H9 (cell line): ENCODE measurements around the gene IGFBP7. TPM values are rescaled to one million over a fixed set of nuclear protein-coding genes. Genes with fewer than 3 reads are reported as not detected.

Experiments used
- DNase-seq: peaks from one replicate; pipeline ENCODE4 v3.0.0-alpha.2; 2017
- H2AFZ ChIP-seq: one replicate; pipeline ENCODE4 v1.6.1; 2013; ENCODE audit warnings: mild to moderate bottlenecking, low read length, control low read depth, moderate library complexity
- H2AK5ac ChIP-seq: 2 replicates; pipeline ENCODE4 v1.6.1; 2013; ENCODE audit warnings: low read length, control low read depth, mixed read lengths; ENCODE audit not compliant: insufficient read length
- H2BK120ac ChIP-seq: one replicate; pipeline ENCODE4 v1.6.1; 2013; ENCODE audit warnings: low read depth, mild to moderate bottlenecking, low read length, control low read depth, inconsistent platforms; ENCODE audit not compliant: poor library complexity, severe bottlenecking
- H2BK12ac ChIP-seq: 2 replicates; pipeline ENCODE4 v1.6.1; 2013; ENCODE audit warnings: low read length, control low read depth, mixed read lengths, low read depth; ENCODE audit not compliant: insufficient read length
- H2BK15ac ChIP-seq: 2 replicates; pipeline ENCODE4 v1.6.1; 2013; ENCODE audit warnings: low read depth, low read length, control low read depth
- H2BK20ac ChIP-seq: one replicate; pipeline ENCODE4 v1.6.1; 2013; ENCODE audit warnings: low read depth, mild to moderate bottlenecking, low read length, control low read depth, inconsistent platforms; ENCODE audit not compliant: poor library complexity, severe bottlenecking
- H2BK5ac ChIP-seq: 2 replicates; pipeline ENCODE4 v1.6.1; 2013; ENCODE audit warnings: low read length, control low read depth, mixed read lengths; ENCODE audit not compliant: insufficient read length
- H3K14ac ChIP-seq: 2 replicates; pipeline ENCODE4 v1.6.1; 2013; ENCODE audit warnings: low read length, control low read depth; ENCODE audit not compliant: insufficient read depth
- H3K18ac ChIP-seq: 2 replicates; pipeline ENCODE4 v1.6.1; 2013; ENCODE audit warnings: low read depth, mild to moderate bottlenecking, mixed read lengths, low read length, control low read depth; ENCODE audit not compliant: insufficient read length
- H3K23ac ChIP-seq: 2 replicates; pipeline ENCODE4 v1.6.1; 2013; ENCODE audit warnings: low read length, control low read depth, mixed read lengths, low read depth; ENCODE audit not compliant: insufficient read length
- H3K23me2 ChIP-seq: 2 replicates; pipeline ENCODE4 v1.6.1; 2013; ENCODE audit warnings: low read depth, mild to moderate bottlenecking, mixed read lengths, low read length, control low read depth; ENCODE audit not compliant: insufficient read length, poor library complexity, severe bottlenecking
- H3K27ac ChIP-seq: 2 replicates; pipeline ENCODE4 v1.5.1; 2013; ENCODE audit warnings: low read length, control low read depth, mixed read lengths, low read depth; ENCODE audit not compliant: insufficient read length
- H3K27me3 ChIP-seq: 2 replicates; pipeline ENCODE4 v1.6.1; 2013; ENCODE audit warnings: low read length, control low read depth, inconsistent platforms; ENCODE audit not compliant: insufficient read depth
- H3K4ac ChIP-seq: 2 replicates; pipeline ENCODE4 v1.6.1; 2013; ENCODE audit warnings: low read depth, mild to moderate bottlenecking, control low read depth, inconsistent platforms, low read length, moderate library complexity
- H3K4me1 ChIP-seq: 2 replicates; pipeline ENCODE4 v1.6.1; 2013; ENCODE audit warnings: low read length, control low read depth, inconsistent platforms; ENCODE audit not compliant: insufficient read depth
- H3K4me2 ChIP-seq: 2 replicates; pipeline ENCODE4 v1.6.1; 2013; ENCODE audit warnings: low read length, control low read depth, mixed read lengths; ENCODE audit not compliant: insufficient read length, insufficient read depth
- H3K56ac ChIP-seq: 2 replicates; pipeline ENCODE4 v1.6.1; 2013; ENCODE audit warnings: low read depth, mild to moderate bottlenecking, mixed read lengths, low read length, control low read depth; ENCODE audit not compliant: insufficient read length
- H3K79me1 ChIP-seq: 2 replicates; pipeline ENCODE4 v1.6.1; 2013; ENCODE audit warnings: low read depth, mild to moderate bottlenecking, moderate library complexity, low read length, control low read depth, inconsistent platforms; ENCODE audit not compliant: insufficient read depth, poor library complexity, severe bottlenecking
- H3K79me2 ChIP-seq: 2 replicates; pipeline ENCODE4 v1.6.1; 2013; ENCODE audit warnings: low read length, control low read depth, inconsistent platforms; ENCODE audit not compliant: insufficient read depth
- H3K9ac ChIP-seq: 2 replicates; pipeline ENCODE4 v1.6.1; 2013; ENCODE audit warnings: low read length, control low read depth, mixed read lengths; ENCODE audit not compliant: insufficient read length; ENCODE audit errors: extremely low read depth
- H3K9me3 ChIP-seq: one replicate; pipeline ENCODE4 v1.6.1; 2013; ENCODE audit warnings: low read depth, low read length, inconsistent platforms; ENCODE audit not compliant: control insufficient read depth
- H3T11ph ChIP-seq: one replicate; pipeline ENCODE4 v1.6.1; 2013; ENCODE audit warnings: mild to moderate bottlenecking, low read length, control low read depth, inconsistent platforms
- H4K20me1 ChIP-seq: one replicate; pipeline ENCODE4 v1.6.1; 2013; ENCODE audit not compliant: control insufficient read depth, insufficient read length, insufficient read depth
- H4K5ac ChIP-seq: 2 replicates; pipeline ENCODE4 v1.6.1; 2013; ENCODE audit warnings: low read depth, mild to moderate bottlenecking, mixed read lengths, low read length, control low read depth; ENCODE audit not compliant: insufficient read length
- H4K8ac ChIP-seq: replicated peaks from 2 replicates; pipeline ENCODE4 v1.6.1; 2013; ENCODE audit warnings: low read length, control low read depth, mixed read lengths, low read depth; ENCODE audit not compliant: insufficient read length
- H4K91ac ChIP-seq: 2 replicates; pipeline ENCODE4 v1.6.1; 2013; ENCODE audit warnings: low read depth, mild to moderate bottlenecking, moderate library complexity, mixed read lengths, low read length, control low read depth; ENCODE audit not compliant: insufficient read length
- H3K27ac Mint-ChIP-seq, 3 experiments: 2 replicates in 2 of 3; 3 replicates in 1 of 3; pipeline ENCODE4 v1.8.0; 2020 to 2021; ENCODE audit warnings: mixed read lengths in 3 of 3, mild to moderate bottlenecking in 1 of 3, moderate library complexity in 1 of 3
- H3K27me3 Mint-ChIP-seq: 2 replicates; pipeline ENCODE4 v1.8.0; 2021; ENCODE audit warnings: low read depth, mild to moderate bottlenecking, moderate library complexity, mixed read lengths
- H3K36me3 Mint-ChIP-seq, 3 experiments: 2 replicates in 2 of 3; 3 replicates in 1 of 3; pipeline ENCODE4 v1.8.0; 2020 to 2021; ENCODE audit warnings: low read depth in 3 of 3, mixed read lengths in 3 of 3; ENCODE audit not compliant: insufficient read depth in 1 of 3
- H3K4me1 Mint-ChIP-seq, 2 experiments: 2 replicates each; pipeline ENCODE4 v1.8.0; 2020; ENCODE audit warnings: mixed read lengths in 2 of 2
- H3K4me3 Mint-ChIP-seq, 2 experiments: 2 replicates in 1 of 2; 3 replicates in 1 of 2; pipeline ENCODE4 v1.8.0; 2020 to 2021; ENCODE audit warnings: mild to moderate bottlenecking in 2 of 2, mixed read lengths in 2 of 2, moderate library complexity in 1 of 2
- H3K9me3 Mint-ChIP-seq, 2 experiments: 2 replicates in 1 of 2; 3 replicates in 1 of 2; pipeline ENCODE4 v1.8.0; 2020; ENCODE audit warnings: mild to moderate bottlenecking in 2 of 2, mixed read lengths in 2 of 2, moderate library complexity in 1 of 2
- WGBS: extraction: QIAGEN DNeasy Blood & Tissue Kit; methylation state at CpG from one replicate; pipeline ENCODE4 v1.1.7; 2013; ENCODE audit warnings: missing lambda C conversion rate, low lambda C conversion rate, mixed read lengths; ENCODE audit not compliant: insufficient read length; ENCODE audit errors: extremely low coverage; 5-methylcytosine and 5-hydroxymethylcytosine counted together
- total RNA-seq: library from RNA; stranded (reverse); gene quantifications from 2 replicates; pipeline ENCODE4 v1.2.1, GENCODE V29; 2021
- TF ChIP-seq, protein P1 (sequence below): fragments of 200-600 bp; sonication (generic); conservative IDR thresholded peaks from 3 replicates; pipeline ENCODE4 v1.8.0; 2021; ENCODE audit warnings: antibody characterized with exemption, mild to moderate bottlenecking

The IGFBP7 gene
- total RNA-seq, 1 experiment from 2014 or later = 0.37 TPM

DNA sequence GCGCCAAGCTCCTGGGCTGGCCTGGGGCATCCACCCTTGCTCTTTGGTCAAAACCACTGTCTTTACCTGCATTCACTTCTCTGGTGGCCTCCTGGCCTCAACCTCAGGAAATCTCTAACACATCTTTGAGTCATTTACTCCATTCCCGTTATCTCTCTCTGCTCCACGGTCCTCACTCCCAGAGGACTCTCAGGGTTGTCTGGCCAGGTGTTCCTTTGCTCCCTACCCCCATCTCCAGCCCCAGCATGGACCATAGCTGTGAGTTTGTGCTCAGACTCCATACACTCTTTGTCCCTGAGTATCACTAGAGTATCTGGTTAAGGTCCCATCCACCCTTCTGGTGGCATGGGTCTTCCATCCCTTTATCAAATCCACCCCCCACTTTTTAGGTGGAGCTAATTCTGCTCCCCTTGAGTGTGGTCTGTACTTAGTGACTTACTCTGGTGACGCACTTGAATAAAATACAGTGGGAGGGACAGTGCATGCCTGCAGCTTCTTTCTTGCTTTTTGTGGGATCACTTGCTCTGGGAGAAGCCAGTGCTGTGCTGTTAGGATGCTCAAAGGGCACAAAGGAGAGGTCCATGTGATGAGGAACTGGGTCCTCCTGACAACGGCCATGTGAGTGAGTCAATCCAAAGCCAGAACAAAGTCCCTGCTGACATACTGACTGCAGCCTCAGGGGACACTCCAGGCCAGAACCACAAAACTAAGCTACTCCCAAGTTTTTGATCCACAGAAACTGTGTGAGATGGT, 44.3 kb downstream of the IGFBP7 start:
- Mint-ChIP-seq H3K36me3 (no peaks in the 10 kb centered on the region; a peak in 1 of 7 replicates), H3K27ac (no peak overlapping the region), H3K9me3 (no peaks in the 10 kb centered on the region), H3K4me1 (no peaks in the 10 kb centered on the region), H3K27me3 (peaks cover 3% of the 10 kb centered on the region), H3K4me3 (no peak overlapping the region)
- Histone ChIP-seq H3K4me1 (no peaks in the 10 kb centered on the region), H3K23me2 (no peaks in the 10 kb centered on the region), H3K9ac (no peak overlapping the region), H2BK15ac (no peak overlapping the region), H2BK5ac (no peak overlapping the region), H2BK120ac (no peak overlapping the region), H3K56ac (no peak overlapping the region), H3K79me2 (no peaks in the 10 kb centered on the region), H2AFZ (no peak overlapping the region), H4K91ac (no peak overlapping the region), H3K27ac (no peak overlapping the region), H4K8ac (no peak overlapping the region), H3K4me2 (no peak overlapping the region), H3K14ac (no peak overlapping the region), H3K9me3 (no peaks in the 10 kb centered on the region), H3K4ac (no peak overlapping the region), H2AK5ac (no peak overlapping the region), H3K79me1 (no peaks in the 10 kb centered on the region), H4K20me1 (no peaks in the 10 kb centered on the region), H2BK20ac (no peak overlapping the region), H3K27me3 (no peaks in the 10 kb centered on the region), H2BK12ac (no peak overlapping the region), H3T11ph (no peak overlapping the region), H3K23ac (no peak overlapping the region), H4K5ac (no peak overlapping the region), H3K18ac (no peak overlapping the region)
- TF ChIP-seq, protein P1, sequence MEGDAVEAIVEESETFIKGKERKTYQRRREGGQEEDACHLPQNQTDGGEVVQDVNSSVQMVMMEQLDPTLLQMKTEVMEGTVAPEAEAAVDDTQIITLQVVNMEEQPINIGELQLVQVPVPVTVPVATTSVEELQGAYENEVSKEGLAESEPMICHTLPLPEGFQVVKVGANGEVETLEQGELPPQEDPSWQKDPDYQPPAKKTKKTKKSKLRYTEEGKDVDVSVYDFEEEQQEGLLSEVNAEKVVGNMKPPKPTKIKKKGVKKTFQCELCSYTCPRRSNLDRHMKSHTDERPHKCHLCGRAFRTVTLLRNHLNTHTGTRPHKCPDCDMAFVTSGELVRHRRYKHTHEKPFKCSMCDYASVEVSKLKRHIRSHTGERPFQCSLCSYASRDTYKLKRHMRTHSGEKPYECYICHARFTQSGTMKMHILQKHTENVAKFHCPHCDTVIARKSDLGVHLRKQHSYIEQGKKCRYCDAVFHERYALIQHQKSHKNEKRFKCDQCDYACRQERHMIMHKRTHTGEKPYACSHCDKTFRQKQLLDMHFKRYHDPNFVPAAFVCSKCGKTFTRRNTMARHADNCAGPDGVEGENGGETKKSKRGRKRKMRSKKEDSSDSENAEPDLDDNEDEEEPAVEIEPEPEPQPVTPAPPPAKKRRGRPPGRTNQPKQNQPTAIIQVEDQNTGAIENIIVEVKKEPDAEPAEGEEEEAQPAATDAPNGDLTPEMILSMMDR = no peak
- no peak for DNase-seq
- no CpG with 5 or more reads among the region's 5 CpGs for WGBS
